NCI-H524 treated with DMSO at 0.1 percent for 48 hours (cell line): Measurements from ENCODE around the gene NQO2.
A peak's percentile ranks its signal among the peaks of the same experiment; 100 is the strongest.
"Not testable (repeated sequence)": the region's sequence is repeated elsewhere in the genome, so short reads cannot be mapped to it uniquely, and the experiment has no call there.

ENCODE experiments used
- DNase-seq: peaks from one replicate; lab custom pipeline; 2025; lab: John Stamatoyannopoulos, UW

Gene NQO2

GRCh38 chr6:3039384-3039783 lies 39.7 kb downstream of the NQO2 start:
- DNase-seq: no peak

- DNase-seq: no peak
Observed at GRCh38 chr6:3041147-3041546, 41.5 kb downstream of the NQO2 start.

- no peak for DNase-seq
Observed at GRCh38 chr6:3041606-3042005, 41.9 kb downstream of the NQO2 start.

- no peak for DNase-seq
Observed at GRCh38 chr6:3045369-3045768, 45.7 kb downstream of the NQO2 start.

- no peak for DNase-seq
Observed at GRCh38 chr6:3045777-3046176, 46.1 kb downstream of the NQO2 start.

- DNase-seq: no peak
Observed at GRCh38 chr6:3046295-3046694, 46.6 kb downstream of the NQO2 start.

GRCh38 chr6:3048009-3048408 lies 48.3 kb downstream of the NQO2 start:
- not testable (repeated sequence) for DNase-seq

GRCh38 chr6:3052481-3053230 lies 53.0 kb downstream of the NQO2 start:
- DNase-seq: no peak

GRCh38 chr6:3053231-3053508 lies 53.5 kb downstream of the NQO2 start:
- no peak for DNase-seq

GRCh38 chr6:3054229-3055157 lies 54.8 kb downstream of the NQO2 start:
- peak; percentile 21 for DNase-seq

- not testable (repeated sequence) for DNase-seq
Observed at GRCh38 chr6:3055158-3055499, 55.4 kb downstream of the NQO2 start.

- no peak for DNase-seq
Observed at GRCh38 chr6:3057063-3057770, 57.5 kb downstream of the NQO2 start.

- DNase-seq: no peak
Observed at GRCh38 chr6:3058957-3059356, 59.3 kb downstream of the NQO2 start.

GRCh38 chr6:3060092-3060491 lies 60.4 kb downstream of the NQO2 start:
- not testable (repeated sequence) for DNase-seq

- no peak for DNase-seq
Observed at GRCh38 chr6:3061501-3061941, 61.8 kb downstream of the NQO2 start.

GRCh38 chr6:3063340-3063732 lies 63.6 kb downstream of the NQO2 start:
- DNase-seq: not testable (repeated sequence)

GRCh38 chr6:3063733-3064700 lies 64.3 kb downstream of the NQO2 start:
- DNase-seq: no peak

GRCh38 chr6:3068329-3069214 lies 68.9 kb downstream of the NQO2 start, which contains the start of gene RIPK1:
RIPK1 (plus strand) TSS chr6:3068494; CDS start chr6:3076824, 8,330 bp downstream.
- DNase-seq: peak; percentile 42
